ENCODE results near the gene CEP97. TPM values are rescaled to one million over a fixed set of nuclear protein-coding genes. Genes with fewer than 3 reads are reported as not detected.

The CEP97 gene
- total RNA-seq, 1 donor from 2014 or later, result 10.8 TPM

GRCh38 chr3:101806491-101806890 is 82.1 kb downstream of the CEP97 start:
- no peak overlapping the region for H3K4me3 Mint-ChIP-seq (ENCODE audit: unreplicated experiment)
- H3K27ac Mint-ChIP-seq (ENCODE audit: unreplicated experiment), result no peak overlapping the region
- DNase-seq (ENCODE audit: extremely low spot score, unreplicated experiment), result no peak
- no peaks in the 10 kb centered on the region for H3K27me3 Mint-ChIP-seq (ENCODE audit: unreplicated experiment)
- H3K9me3 Mint-ChIP-seq (ENCODE audit: unreplicated experiment), result no peaks in the 10 kb centered on the region
- peaks cover 29% of the 10 kb centered on the region for H3K36me3 Mint-ChIP-seq (ENCODE audit: unreplicated experiment)
- TF ChIP-seq, protein P1, sequence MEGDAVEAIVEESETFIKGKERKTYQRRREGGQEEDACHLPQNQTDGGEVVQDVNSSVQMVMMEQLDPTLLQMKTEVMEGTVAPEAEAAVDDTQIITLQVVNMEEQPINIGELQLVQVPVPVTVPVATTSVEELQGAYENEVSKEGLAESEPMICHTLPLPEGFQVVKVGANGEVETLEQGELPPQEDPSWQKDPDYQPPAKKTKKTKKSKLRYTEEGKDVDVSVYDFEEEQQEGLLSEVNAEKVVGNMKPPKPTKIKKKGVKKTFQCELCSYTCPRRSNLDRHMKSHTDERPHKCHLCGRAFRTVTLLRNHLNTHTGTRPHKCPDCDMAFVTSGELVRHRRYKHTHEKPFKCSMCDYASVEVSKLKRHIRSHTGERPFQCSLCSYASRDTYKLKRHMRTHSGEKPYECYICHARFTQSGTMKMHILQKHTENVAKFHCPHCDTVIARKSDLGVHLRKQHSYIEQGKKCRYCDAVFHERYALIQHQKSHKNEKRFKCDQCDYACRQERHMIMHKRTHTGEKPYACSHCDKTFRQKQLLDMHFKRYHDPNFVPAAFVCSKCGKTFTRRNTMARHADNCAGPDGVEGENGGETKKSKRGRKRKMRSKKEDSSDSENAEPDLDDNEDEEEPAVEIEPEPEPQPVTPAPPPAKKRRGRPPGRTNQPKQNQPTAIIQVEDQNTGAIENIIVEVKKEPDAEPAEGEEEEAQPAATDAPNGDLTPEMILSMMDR (IDR thresholded peaks at IDR 0.05), result no peak
- H3K4me1 Mint-ChIP-seq (ENCODE audit: unreplicated experiment), result peaks cover 15% of the 10 kb centered on the region

GRCh38 chr3:101807888-101808287 is 83.5 kb downstream of the CEP97 start:
- no peaks in the 10 kb centered on the region for H3K9me3 Mint-ChIP-seq (ENCODE audit: unreplicated experiment)
- H3K36me3 Mint-ChIP-seq (ENCODE audit: unreplicated experiment), result peaks cover 22% of the 10 kb centered on the region
- DNase-seq (ENCODE audit: extremely low spot score, unreplicated experiment), result no peak
- no peaks in the 10 kb centered on the region for H3K27me3 Mint-ChIP-seq (ENCODE audit: unreplicated experiment)
- peaks cover 15% of the 10 kb centered on the region for H3K4me1 Mint-ChIP-seq (ENCODE audit: unreplicated experiment)
- H3K27ac Mint-ChIP-seq (ENCODE audit: unreplicated experiment), result no peak overlapping the region
- H3K4me3 Mint-ChIP-seq (ENCODE audit: unreplicated experiment), result no peak overlapping the region
- TF ChIP-seq, protein P1 (IDR thresholded peaks at IDR 0.05), result no peak

DNA sequence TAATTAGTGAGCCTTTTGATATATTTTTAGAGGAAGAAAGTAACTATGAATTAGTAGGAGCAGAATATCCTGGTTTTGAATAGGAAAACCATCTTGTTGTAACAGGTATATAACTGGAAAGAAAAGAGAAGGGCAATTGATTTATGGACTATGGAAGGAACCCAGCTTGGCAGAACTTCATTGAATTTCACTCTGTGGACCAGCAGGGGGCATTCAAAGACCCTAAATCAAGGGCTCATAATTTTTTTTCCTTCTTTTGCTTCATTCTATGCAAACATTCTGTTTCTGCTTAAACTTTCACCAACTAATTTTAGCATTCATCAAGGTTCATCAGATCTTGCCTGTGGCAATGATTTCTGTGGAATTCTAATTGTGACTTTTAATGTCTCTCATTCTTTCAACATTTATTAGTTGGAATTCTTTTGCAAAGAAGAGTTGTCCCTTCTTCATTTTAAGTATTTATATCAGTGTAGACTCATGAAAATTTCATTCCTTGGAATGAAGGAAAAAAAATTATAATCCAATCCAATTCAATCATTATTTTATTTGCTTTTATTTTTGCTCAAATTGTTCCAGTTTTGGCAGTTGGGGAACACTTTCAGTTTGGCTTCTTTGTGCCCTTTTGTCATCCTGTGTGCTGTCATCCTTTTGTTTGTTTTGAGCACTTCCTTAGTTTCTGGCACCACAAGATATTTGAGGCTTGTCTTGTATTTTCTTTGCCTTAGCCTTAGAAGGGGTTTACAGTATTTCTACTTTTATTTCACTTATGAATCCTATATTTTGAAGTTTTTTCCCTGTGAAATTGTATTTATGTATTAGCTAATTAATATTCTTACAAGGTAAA is 85.0 kb downstream of the CEP97 start:
- peaks cover 14% of the 10 kb centered on the region for H3K4me1 Mint-ChIP-seq (ENCODE audit: unreplicated experiment)
- no peaks in the 10 kb centered on the region for H3K9me3 Mint-ChIP-seq (ENCODE audit: unreplicated experiment)
- H3K27me3 Mint-ChIP-seq (ENCODE audit: unreplicated experiment), result no peaks in the 10 kb centered on the region
- H3K36me3 Mint-ChIP-seq (ENCODE audit: unreplicated experiment), result peaks cover 11% of the 10 kb centered on the region
- peak overlapping the region; percentile 35 for H3K27ac Mint-ChIP-seq (ENCODE audit: unreplicated experiment)
- TF ChIP-seq, protein P1 (IDR thresholded peaks at IDR 0.05), result peak; percentile 74
- no peak for DNase-seq (ENCODE audit: extremely low spot score, unreplicated experiment)
- no peak overlapping the region for H3K4me3 Mint-ChIP-seq (ENCODE audit: unreplicated experiment)

DNA sequence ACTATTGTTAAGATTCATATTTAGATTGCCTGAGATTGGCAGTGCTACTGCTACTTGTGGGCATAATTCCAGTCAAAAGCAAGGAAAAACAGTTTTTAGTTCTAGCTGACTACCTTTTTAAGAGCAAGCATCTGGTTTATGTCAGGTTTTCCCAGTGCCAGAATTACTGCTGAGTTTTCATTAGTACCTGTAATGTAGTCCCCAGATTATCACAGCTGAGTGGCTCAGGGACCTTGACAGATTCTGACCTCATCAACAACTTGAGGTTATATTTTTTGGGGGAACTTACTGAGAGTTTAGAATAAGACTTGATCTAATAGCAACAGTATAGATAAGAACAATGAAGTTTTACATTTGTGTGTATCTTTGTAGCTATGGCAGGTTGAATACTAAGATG is 85.6 kb downstream of the CEP97 start:
- no peaks in the 10 kb centered on the region for H3K27me3 Mint-ChIP-seq (ENCODE audit: unreplicated experiment)
- H3K4me1 Mint-ChIP-seq (ENCODE audit: unreplicated experiment), result peaks cover 14% of the 10 kb centered on the region
- H3K27ac Mint-ChIP-seq (ENCODE audit: unreplicated experiment), result no peak overlapping the region
- DNase-seq (ENCODE audit: extremely low spot score, unreplicated experiment), result no peak
- TF ChIP-seq, protein P1 (IDR thresholded peaks at IDR 0.05), result no peak
- H3K9me3 Mint-ChIP-seq (ENCODE audit: unreplicated experiment), result no peaks in the 10 kb centered on the region
- H3K4me3 Mint-ChIP-seq (ENCODE audit: unreplicated experiment), result no peak overlapping the region
- H3K36me3 Mint-ChIP-seq (ENCODE audit: unreplicated experiment), result peaks cover 7% of the 10 kb centered on the region

GRCh38 chr3:101811875-101812274 is 87.5 kb downstream of the CEP97 start:
- Mint-ChIP-seq H3K4me1 (ENCODE audit: unreplicated experiment) (peaks cover 16% of the 10 kb centered on the region), H3K36me3 (ENCODE audit: unreplicated experiment) (no peaks in the 10 kb centered on the region), H3K9me3 (ENCODE audit: unreplicated experiment) (no peaks in the 10 kb centered on the region), H3K27ac (ENCODE audit: unreplicated experiment) (no peak overlapping the region), H3K27me3 (ENCODE audit: unreplicated experiment) (no peaks in the 10 kb centered on the region), H3K4me3 (ENCODE audit: unreplicated experiment) (no peak overlapping the region)
- DNase-seq (ENCODE audit: extremely low spot score, unreplicated experiment), result no peak
- TF ChIP-seq, protein P1 (IDR thresholded peaks at IDR 0.05), result no peak

Measured in osteocyte (in vitro differentiated cells).